ENCODE results near the gene CFAP46. TPM values are rescaled to one million over a fixed set of nuclear protein-coding genes. Genes with fewer than 3 reads are reported as not detected.

CFAP46 gene
- total RNA-seq, 1 donor from 2014 or later, result 1.3 TPM

DNA sequence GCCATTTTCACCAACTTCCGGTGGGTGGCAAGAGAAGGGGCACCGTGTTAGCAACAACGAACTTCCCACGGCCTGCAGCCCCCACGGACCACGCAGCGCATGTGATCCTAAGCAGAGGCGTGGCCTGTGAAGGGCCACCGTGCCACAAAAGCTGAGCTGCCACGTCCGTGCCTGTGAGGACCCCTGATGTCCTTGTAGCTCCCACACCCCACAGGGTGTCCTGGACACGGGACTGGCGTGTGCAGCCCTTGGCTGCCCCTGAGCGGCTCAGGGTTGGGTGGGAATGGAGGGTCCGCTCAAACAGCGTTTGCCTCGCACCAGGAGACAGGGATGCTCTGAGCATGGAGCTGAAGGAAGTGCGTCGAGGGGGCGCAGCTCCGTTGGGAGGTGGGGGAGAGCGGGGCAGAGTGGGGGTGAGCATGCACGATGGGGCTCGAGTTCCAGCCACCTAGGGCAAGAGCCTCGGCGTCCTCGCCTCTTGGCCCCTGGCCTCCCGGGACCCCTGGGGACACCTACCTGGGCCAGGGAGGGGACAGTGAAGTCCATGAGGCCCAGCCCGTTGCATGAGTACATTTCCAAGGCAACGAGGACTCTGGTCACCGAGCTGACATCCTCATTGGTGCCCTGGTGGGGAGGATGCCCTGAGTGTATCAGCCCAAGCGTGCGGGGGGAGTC is 33.6 kb downstream of the CFAP46 start:
- Mint-ChIP-seq H3K36me3 (ENCODE audit: low read depth, unreplicated experiment) (peaks cover 3% of the 10 kb centered on the region), H3K27me3 (ENCODE audit: low read depth, unreplicated experiment) (peaks cover 11% of the 10 kb centered on the region), H3K4me1 (ENCODE audit: low read depth, unreplicated experiment) (peaks cover 7% of the 10 kb centered on the region), H3K9me3 (ENCODE audit: unreplicated experiment) (peaks cover 9% of the 10 kb centered on the region), H3K4me3 (ENCODE audit: unreplicated experiment) (no peak overlapping the region), H3K27ac (ENCODE audit: unreplicated experiment) (no peak overlapping the region)
- Histone ChIP-seq H3K4me2 (ENCODE audit: low read length) (no peak overlapping the region), H2AFZ (ENCODE audit: low read depth, low read length) (no peak overlapping the region), H3K79me2 (ENCODE audit: insufficient read depth, low read length) (no peaks in the 10 kb centered on the region), H3K4me3 (ENCODE audit: insufficient read depth, low read depth, low read length) (no peak overlapping the region), H4K20me1 (ENCODE audit: insufficient read depth, low read length) (no peaks in the 10 kb centered on the region), H3K36me3 (ENCODE audit: insufficient read depth, low read length) (no peaks in the 10 kb centered on the region), H3K9me3 (ENCODE audit: insufficient read depth, low read depth, low read length) (peaks cover 4% of the 10 kb centered on the region), H3K27ac (ENCODE audit: low read depth, low read length) (no peak overlapping the region), H3K27me3 (ENCODE audit: insufficient read depth, low read length) (no peaks in the 10 kb centered on the region), H3K4me1 (ENCODE audit: insufficient read depth, low read length) (no peaks in the 10 kb centered on the region), H3K9ac (ENCODE audit: low read length) (no peak overlapping the region)
- DNase-seq (ENCODE audit: low read depth) (no peak), FAIRE-seq (no peak)
- TF ChIP-seq CTCF (IDR thresholded peaks at IDR 0.05; ENCODE audit: insufficient read depth, low read depth, low read length), result no peak
- no peak for TF ChIP-seq EZH2 (IDR thresholded peaks at IDR 0.05; ENCODE audit: insufficient read depth, low read length)

DNA sequence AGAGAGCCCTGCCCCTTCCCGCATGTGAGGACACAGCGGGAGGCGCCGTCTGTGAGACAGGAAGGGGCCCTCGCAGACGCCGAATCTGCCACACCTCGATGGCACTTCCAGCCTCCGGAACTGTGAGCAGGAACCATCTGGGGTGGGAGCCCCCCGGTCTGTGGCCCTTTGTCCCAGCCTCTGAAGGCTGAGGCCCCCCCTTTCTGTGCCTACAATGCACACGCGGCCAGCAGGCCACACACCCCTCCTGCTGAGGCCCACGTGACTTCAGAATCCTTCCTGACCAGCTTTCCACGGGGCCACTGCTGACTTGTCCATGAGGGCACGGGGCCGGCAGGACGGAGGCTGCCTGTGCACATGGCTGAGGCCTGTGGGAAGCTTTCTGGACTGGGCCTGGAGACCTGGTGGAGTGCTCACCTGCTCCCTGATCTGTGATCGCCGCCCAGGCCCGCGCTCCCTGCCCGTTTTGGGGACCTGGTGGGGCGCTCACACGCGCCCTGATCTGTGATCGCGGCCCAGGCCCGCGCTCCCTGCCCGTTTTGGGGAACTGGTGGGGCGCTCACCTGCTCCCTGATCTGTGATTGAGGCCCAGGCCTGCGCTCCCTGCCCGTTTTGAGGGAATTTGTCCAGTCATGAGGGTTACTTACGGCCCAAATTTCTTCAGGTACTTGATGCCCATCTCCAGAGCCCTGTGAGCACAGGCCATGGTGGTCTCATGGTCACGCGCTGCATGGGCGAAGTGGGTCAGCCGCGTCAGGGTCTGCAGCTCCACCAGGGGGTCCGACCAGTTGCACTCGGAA is 34.3 kb downstream of the CFAP46 start:
- H3K4me3 ChIP-seq (ENCODE audit: insufficient read depth, low read depth, low read length), result no peak overlapping the region
- no peak overlapping the region for H3K27ac Mint-ChIP-seq (ENCODE audit: unreplicated experiment)
- FAIRE-seq, result no peak
- H3K4me1 Mint-ChIP-seq (ENCODE audit: low read depth, unreplicated experiment), result peaks cover 7% of the 10 kb centered on the region
- DNase-seq (ENCODE audit: low read depth), result no peak
- peaks cover 3% of the 10 kb centered on the region for H3K36me3 Mint-ChIP-seq (ENCODE audit: low read depth, unreplicated experiment)
- peaks cover 9% of the 10 kb centered on the region for H3K9me3 Mint-ChIP-seq (ENCODE audit: unreplicated experiment)
- H3K4me1 ChIP-seq (ENCODE audit: insufficient read depth, low read length), result no peaks in the 10 kb centered on the region
- H3K27me3 ChIP-seq (ENCODE audit: insufficient read depth, low read length), result no peaks in the 10 kb centered on the region
- H4K20me1 ChIP-seq (ENCODE audit: insufficient read depth, low read length), result no peaks in the 10 kb centered on the region
- peaks cover 4% of the 10 kb centered on the region for H3K9me3 ChIP-seq (ENCODE audit: insufficient read depth, low read depth, low read length)
- H2AFZ ChIP-seq (ENCODE audit: low read depth, low read length), result no peak overlapping the region
- H3K4me3 Mint-ChIP-seq (ENCODE audit: unreplicated experiment), result no peak overlapping the region
- H3K27ac ChIP-seq (ENCODE audit: low read depth, low read length), result no peak overlapping the region
- no peaks in the 10 kb centered on the region for H3K36me3 ChIP-seq (ENCODE audit: insufficient read depth, low read length)
- peaks cover 16% of the 10 kb centered on the region for H3K27me3 Mint-ChIP-seq (ENCODE audit: low read depth, unreplicated experiment)
- H3K4me2 ChIP-seq (ENCODE audit: low read length), result no peak overlapping the region
- TF ChIP-seq EZH2 (IDR thresholded peaks at IDR 0.05; ENCODE audit: insufficient read depth, low read length) (no peak), CTCF (IDR thresholded peaks at IDR 0.05; ENCODE audit: insufficient read depth, low read depth, low read length) (no peak)
- H3K9ac ChIP-seq (ENCODE audit: low read length), result no peak overlapping the region
- no peaks in the 10 kb centered on the region for H3K79me2 ChIP-seq (ENCODE audit: insufficient read depth, low read length)

Data from astrocyte (in vitro differentiated cells and primary cell).